ENCODE results near the gene CCDC77. TPM values are rescaled to one million over a fixed set of nuclear protein-coding genes. Genes with fewer than 3 reads are reported as not detected.

Gene CCDC77
- total and polyA plus RNA-seq, 2 donors (not counting 3 experiments of a cell fraction or from before 2014, with no cell fraction given) = 4.1 to 12.9 TPM

DNA sequence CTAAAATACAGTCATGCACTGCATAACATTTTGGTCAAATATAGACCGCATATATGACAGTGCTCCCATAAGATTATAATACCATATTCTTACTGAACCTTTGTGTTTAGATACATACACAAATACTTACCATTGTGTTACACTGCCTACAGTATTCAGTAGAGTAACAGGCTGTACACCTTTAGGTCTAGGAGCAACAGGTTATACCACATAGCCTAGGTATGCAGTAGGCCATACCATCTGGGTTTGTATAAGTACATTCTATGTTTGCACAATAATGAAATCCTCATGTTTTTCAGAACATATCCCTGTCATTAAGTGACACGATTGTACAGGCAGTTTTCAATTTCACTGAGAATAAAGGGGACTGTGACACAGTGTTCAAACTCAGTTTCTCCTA is 34.6 kb upstream of the CCDC77 start:
- CTCF ChIA-PET = no interaction called here
- FAIRE-seq (no peak), DNase-seq (ENCODE audit: low read depth, low spot score) (no peak)
- POLR2A ChIA-PET = no interaction called here
- TF ChIP-seq GATA2 (IDR thresholded peaks at IDR 0.05; ENCODE audit: insufficient read depth, insufficient read length, low read depth, low read length) = no peak
- no peak for TF ChIP-seq EZH2 (IDR thresholded peaks at IDR 0.05; ENCODE audit: borderline replicate concordance, low read depth, low read length, severe bottlenecking)
- no peak for TF ChIP-seq FOS (IDR thresholded peaks at IDR 0.05; ENCODE audit: borderline replicate concordance, insufficient read depth, low read length)
- TF ChIP-seq POLR2A (IDR thresholded peaks at IDR 0.05; ENCODE audit: low read depth, low read length) = no peak
- TF ChIP-seq POLR2AphosphoS5 (IDR thresholded peaks at IDR 0.05; ENCODE audit: insufficient read depth, low read depth, low read length) = no peak
- TF ChIP-seq, protein P1, sequence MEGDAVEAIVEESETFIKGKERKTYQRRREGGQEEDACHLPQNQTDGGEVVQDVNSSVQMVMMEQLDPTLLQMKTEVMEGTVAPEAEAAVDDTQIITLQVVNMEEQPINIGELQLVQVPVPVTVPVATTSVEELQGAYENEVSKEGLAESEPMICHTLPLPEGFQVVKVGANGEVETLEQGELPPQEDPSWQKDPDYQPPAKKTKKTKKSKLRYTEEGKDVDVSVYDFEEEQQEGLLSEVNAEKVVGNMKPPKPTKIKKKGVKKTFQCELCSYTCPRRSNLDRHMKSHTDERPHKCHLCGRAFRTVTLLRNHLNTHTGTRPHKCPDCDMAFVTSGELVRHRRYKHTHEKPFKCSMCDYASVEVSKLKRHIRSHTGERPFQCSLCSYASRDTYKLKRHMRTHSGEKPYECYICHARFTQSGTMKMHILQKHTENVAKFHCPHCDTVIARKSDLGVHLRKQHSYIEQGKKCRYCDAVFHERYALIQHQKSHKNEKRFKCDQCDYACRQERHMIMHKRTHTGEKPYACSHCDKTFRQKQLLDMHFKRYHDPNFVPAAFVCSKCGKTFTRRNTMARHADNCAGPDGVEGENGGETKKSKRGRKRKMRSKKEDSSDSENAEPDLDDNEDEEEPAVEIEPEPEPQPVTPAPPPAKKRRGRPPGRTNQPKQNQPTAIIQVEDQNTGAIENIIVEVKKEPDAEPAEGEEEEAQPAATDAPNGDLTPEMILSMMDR (IDR thresholded peaks at IDR 0.05; ENCODE audit: extremely low read depth in 1 of 2, insufficient read depth in 1 of 2, low read depth in 1 of 2, low read length in 2 of 2) = no peak
- TF ChIP-seq MYC (IDR thresholded peaks at IDR 0.05; ENCODE audit: low read depth, low read length) = no peak
- Histone ChIP-seq H3K4me3 (replicated peaks in 1 of 3; ENCODE audit: insufficient read depth in 1 of 3, low read depth in 1 of 3, low read length in 3 of 3) (no peak overlapping the region), H3K4me1 (ENCODE audit: control insufficient read depth, extremely low read depth, insufficient read depth, low read length) (no peaks in the 10 kb centered on the region), H3K79me2 (ENCODE audit: control insufficient read depth, insufficient read depth, low read length) (peaks cover 2% of the 10 kb centered on the region), H3K36me3 (ENCODE audit: control insufficient read depth in 2 of 2, extremely low read depth in 1 of 2, insufficient read depth in 2 of 2, low read length in 2 of 2) (peaks cover 11 to 18% of the 10 kb centered on the region in 2 experiments), H3K27me3 (ENCODE audit: control insufficient read depth in 2 of 2, insufficient read depth in 2 of 2, low read length in 2 of 2) (no peaks in the 10 kb centered on the region), H3K27ac (ENCODE audit: insufficient read depth, low read depth, low read length) (no peak overlapping the region), H3K9me3 (replicated peaks; ENCODE audit: control insufficient read depth, insufficient read depth, low read length) (no peaks in the 10 kb centered on the region), H2AFZ (ENCODE audit: low read depth, low read length) (no peak overlapping the region), H4K20me1 (replicated peaks; ENCODE audit: control insufficient read depth, extremely low read depth, insufficient read depth, low read length) (no peaks in the 10 kb centered on the region), H3K4me2 (ENCODE audit: insufficient read depth, low read length) (no peak overlapping the region), H3K9ac (replicated peaks; ENCODE audit: extremely low read depth, insufficient read depth, low read length) (no peak overlapping the region), H3K9me1 (replicated peaks; ENCODE audit: control insufficient read depth, extremely low read depth, insufficient read depth, low read length) (no peaks in the 10 kb centered on the region)
- dilution Hi-C loops (cut with MboI; ENCODE audit: extremely low pct_ligation_motif_present, low sequenced_read_pairs) = no loop called here
- no TSS peak for BruUV-seq (replicated peaks)
- intact Hi-C loops (cut with micrococcal nuclease) = no loop called here
